ENCODE data around the gene RNF145.
"Not testable (repeated sequence)": the region's sequence is repeated elsewhere in the genome, so short reads cannot be mapped to it uniquely, and the experiment has no call there.

RNF145 gene

DNA sequence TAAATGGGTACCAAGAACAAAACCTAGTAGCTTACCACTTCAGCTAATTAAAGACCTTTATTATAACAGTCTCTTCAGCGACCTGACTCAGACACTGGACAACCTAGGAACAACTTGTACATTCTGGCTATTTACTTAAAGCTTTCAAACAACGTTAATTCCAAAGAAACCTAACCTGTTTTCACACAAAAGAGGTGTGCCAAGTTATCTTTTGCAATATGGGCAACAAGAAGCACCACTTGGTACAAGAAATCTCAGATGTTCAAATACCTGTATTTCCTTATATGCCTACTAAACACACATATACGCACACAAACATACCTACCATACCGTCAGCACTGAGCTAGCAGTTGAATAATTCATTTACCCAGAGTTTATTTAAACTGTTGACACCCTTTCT is 23.0 kb downstream of the RNF145 start:
- DNase-seq: no peak

DNA sequence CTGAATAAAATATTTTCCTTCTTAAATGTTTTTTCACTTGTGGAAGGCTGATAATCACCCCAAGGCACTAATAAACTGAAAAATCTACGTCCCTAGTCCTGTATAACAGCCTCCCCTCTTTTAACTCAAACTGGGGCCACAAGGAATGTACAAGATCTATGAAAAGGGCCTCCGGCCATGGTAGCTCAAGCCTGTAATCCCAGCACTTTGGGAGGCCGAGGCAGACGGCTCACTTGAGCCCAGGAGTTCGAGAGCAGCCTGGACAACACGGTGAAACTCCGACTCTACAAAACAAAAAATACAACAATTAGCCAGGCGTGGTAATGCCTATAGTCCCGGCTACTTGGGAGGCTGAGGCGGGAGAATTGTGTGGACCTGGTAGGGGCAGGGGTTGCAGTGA is 23.6 kb downstream of the RNF145 start:
- DNase-seq: no peak

DNA sequence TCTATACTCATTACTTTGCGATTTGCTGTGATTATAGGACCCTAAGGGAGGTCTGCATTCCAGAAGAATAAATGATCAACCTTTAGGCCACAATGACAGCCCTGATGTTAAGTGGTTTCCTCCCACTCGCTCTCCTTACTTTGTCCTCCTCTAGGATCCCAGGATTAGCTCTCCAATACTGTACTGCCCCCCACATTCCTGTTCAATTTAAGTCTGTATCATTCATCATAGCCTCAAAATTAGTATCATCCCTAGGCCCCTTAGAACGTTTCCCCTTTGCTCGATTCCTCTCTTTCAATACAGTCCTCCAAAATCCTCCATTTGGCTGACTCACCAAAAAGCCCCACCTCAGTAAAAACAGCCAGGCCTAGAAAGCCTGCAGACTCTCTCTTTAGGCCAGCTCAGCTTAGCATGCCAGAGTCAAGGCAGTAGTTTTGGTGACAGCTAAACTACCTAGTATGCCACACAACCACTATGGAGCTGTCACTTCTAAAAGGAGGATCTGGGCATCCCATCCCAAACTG is 24.4 kb downstream of the RNF145 start:
- no peak for DNase-seq

DNA sequence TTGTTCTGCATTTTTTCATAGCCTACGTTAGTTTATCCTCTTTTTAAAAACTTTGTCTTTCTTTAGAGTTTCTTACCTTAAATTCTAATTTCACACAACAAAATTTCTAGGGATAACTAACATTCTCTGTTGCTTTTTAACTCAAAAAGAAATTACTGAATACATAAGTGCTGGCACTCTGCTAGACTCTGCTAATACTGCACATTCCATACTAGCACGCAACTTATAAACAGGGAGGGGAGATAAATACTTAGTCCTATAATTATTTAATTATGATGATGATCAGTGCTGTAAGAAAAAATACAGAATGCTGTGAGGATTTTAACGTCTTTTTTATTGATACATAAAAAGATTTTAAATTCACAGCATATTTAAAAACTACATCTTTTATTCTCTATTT is 25.1 kb downstream of the RNF145 start:
- no peak for DNase-seq

DNA sequence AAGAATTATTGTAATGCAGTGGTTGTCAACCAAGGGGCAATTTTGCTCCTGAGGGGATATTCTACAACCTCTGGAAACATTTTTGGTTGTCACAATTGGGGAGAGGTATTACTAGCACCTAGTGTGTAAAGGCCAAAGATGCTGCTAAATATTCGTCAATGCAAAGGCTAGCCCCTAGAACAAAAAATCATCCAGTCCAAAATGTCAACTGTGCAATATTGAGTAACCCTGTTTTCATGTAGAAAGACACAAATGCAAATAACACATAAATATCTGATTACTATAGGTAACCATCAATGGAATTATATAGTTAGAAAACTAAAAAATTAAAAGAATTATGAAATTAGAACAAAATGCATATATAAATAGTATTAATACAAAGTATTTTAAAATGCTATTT is 26.1 kb downstream of the RNF145 start:
- no peak for DNase-seq

DNA sequence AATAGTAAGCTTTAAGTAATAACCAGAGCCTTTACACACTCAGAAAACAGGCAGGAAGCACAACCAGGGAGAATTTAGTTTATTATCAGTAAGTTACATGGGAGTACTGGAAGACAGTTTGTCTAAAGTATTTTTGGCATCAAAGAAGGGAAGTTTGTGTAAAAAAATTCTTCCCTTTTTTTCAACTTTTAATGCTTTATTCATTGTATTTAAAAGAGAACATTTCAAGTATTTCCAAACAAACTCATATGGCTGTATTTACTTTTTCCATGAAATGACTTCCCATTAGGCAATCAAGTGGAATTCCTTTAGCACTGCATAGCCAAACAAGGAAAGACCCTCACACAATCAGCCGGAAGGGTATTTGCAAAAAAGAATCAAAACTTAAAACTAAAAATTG is 26.7 kb downstream of the RNF145 start:
- no peak for DNase-seq

DNA sequence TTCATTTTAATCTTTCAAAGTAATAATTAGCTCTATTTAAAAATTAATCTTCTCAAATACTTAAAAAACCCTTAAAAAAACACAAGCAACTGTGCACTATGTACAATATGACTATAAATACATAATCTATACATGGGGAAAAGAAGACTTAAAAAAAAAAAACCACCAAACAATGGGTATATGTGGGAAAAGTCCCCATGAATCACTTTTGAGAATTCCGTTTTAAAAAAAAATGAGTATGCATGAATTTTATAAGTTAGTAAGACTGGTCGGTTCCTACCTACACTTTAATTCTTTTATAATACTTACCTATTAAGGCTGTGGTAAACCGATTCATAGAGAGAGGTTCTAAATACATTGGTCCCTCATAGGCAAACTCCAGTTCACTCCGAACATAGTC is 27.7 kb downstream of the RNF145 start:
- DNase-seq: no peak

DNA sequence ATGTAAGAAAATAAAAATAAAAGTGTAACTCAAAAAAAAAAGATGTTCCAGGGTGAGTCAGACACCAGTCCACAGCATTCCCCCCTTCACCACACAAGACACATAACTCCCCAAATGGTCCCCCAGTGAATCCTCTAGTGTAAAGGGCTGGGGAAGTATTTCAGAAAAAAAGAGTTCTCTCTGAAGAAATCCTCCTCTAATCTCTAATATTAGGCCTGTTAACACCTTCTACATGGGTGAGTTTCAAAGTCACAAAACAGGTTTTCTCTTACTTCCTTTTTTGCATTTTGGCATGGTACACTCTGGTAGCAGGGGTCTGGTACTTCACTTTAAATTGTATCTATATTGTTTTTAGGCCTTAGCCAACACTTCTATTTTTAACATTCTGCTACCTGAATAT is 28.2 kb downstream of the RNF145 start:
- DNase-seq: no peak

DNA sequence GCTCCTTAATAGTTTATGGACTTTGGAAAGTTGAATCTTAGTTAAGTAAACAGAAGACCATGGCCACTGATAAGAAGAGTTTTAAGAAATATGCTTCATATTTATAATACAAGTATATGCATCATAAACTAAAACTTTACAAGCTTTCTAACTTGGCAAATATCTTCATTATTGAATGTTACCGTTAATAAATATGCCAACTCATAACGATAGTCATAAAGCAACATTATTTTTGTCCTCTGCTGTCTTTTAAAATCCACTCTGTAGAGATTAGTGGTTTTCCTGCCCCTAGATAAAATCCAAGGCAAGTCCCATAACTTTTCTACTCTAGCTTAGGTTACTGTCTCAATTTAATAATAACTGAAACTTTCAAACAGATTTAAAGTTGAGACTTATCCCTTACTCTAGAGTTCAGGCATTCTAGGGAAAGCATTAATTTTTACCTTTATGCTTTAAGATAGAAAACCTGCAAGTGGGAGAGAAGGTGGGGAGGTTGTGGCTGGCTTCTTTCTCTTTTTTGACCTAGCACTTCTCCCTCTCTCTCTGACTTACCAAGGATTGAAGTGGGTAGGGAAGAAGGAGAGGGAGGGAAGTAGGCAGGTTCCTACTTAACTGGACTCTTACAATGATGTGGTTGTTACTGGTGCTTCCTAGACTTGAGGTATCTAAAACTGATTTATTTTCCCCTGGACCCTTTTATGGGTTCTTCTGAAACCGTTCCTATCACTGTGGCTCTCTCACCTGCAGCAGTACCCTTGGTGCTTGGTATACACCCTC is 29.6 kb downstream of the RNF145 start:
- DNase-seq: no peak

DNA sequence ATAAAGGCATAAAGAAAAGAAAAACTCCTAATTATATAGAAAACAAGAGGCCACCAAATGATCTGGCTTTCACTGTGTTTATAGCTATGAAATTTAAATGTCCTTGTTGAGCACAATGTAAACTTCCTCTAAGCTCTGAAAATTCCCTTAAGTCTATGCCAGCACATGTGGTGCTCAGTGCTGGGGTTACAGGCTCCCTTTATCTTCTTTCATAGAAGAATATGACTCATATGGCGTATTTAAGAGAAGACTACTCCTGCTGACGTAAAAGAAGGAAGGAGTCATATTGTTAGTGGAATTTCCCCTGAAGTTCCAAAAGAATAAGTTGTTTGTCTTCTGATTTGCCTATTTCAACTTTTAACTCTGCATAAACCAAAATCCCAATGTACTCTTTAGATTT is 30.4 kb downstream of the RNF145 start:
- DNase-seq: no peak

DNA sequence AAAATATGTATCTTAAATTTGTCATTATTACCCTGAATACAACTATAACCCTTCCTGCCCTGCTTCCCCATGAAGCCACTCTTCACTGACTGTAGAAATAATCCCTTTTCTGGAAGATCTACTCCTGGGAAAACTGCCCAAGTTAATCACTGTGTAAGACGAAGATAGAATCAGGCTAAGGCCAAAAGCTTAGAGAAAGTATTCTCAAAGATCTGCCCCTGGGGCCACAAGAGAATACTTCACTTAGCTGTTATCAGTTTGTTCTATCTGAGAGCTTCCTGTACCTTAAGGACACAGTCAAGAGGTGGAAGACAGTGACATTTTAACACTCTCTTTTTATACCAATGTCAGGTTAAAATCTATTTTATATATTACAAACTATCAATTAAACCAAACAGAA is 33.8 kb downstream of the RNF145 start:
- DNase-seq: no peak

DNA sequence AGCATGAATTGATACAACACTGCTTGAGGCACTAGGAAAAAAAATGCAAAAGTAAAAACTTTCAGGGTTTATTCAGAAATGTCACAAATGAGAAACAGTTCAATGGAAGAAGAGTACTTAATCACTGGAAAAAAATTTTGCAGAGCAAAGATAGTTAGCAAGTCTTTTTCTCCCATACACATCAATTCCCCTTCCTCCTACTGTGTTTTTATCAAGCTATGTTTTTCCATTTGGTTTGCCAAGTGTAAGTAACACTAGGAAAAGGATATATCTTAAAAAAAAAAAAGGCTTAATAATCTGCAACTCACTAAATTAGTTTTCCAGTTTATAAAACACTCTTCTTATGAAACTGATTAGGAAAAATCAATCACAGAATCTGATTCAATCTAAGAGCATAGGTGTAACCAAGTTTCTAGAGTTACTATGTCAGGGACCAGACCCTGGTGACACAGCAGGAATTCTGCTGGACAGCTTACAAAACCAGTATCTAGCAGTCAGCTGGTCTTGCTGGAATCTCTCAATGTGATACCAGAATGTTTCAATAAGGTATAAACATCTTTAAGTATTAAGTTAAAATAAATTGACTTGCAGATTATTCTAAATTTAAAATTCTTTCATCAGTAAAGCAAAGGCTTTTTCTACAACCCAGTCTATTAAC is 34.7 kb downstream of the RNF145 start:
- no peak for DNase-seq

DNA sequence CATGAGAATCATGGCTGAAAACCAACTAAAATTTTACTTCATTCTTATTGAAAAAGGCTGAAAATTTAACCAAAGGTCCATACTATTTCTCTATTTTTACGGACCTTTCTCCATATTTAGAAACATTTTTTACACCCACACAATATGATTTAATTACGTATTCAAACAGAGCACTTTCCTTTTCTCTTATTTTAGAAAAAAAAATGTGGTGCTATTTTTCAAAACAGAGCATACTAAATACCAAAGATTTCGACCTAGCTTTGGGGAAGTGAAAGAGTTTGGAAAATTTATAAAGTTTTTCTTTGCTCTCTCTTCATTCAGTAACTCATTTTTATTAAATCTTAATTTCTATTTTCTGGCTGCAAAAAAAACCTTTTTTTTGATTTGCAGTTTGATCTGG is 38.1 kb downstream of the RNF145 start:
- no peak for DNase-seq

DNA sequence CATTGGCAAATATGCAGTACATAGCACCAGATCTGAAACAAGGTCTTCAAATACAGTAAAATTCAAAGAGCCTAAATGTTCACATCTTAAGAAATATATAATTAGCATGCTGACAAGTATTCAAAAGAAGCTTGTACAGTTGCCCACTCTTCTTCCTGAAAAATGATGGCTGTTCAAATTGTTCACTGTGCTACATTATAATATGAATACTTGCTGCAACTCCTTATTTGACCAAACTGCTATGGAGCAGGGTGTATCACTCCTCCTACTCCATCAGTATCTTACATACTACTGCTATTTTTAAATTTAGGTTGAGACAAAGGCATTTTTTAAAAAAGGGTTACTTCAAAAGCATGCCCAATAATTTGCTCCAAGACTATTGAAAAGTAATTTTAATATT is 39.3 kb downstream of the RNF145 start:
- no peak for DNase-seq

DNA sequence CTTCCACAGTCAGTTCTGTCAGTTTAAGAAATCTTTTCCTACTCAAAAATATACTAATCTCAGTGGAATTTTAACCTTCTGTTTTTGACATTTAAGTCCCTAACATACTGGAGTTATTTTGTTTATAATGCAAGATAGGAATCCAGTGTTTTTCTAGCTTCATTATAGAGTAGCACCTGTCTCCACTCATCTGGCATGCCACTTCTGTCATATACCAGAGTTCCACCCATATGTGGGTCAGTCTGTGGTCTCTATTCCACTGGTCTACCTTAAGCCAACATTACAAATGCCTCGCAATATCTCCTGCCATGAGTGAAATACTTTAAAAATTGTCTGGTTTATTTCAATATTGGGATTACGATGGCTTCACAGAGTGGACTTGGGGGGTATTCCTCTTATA is 42.9 kb downstream of the RNF145 start:
- DNase-seq: no peak

DNA sequence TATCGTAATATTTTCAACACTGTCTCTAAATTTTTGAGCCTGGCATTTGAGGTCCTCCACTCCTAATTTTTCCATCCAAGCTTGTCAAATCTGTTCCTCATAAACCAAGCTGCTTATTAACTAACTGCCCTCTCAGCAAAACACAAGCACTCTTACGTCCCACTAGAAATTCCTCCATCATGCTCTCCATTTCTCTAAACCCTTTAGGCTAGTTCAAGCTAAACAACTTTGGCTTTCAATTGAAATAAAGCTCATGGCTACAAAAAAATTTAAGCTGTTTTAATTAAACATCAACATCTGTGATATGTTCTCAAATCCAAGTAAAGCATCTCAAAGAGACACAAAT is 45.7 kb downstream of the RNF145 start:
- no peak for DNase-seq

DNA sequence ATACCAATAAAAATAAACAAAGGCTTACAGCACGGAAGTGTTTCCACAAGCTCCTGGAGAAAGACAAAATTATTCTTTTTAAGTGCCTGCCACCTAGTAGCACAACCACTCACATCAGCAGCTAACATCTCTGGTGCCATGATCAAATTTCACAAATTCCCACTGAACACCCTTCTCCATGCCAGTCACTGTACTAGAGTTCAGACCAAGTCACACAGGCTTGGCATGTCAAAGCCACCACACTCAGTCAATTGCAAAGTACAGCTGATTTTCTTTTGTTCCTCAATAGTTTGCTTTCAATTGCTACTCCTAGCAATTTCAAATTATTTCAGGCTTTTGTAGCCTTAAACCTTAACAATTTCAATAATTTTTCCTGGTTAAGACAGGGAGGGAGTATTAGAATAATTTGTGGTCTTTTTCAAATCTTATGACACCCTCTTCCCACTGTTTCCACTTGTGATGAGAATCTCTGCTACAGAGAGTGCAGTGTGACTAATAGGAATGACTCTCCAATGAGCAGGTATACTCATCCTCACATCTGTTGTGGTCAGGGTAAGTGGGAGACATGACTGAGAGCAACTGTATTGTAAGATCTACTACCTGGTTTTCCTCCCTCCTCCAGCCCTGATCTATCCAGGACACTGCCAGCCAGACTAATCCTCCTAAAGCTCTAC is 46.2 kb downstream of the RNF145 start:
- no peak for DNase-seq

DNA sequence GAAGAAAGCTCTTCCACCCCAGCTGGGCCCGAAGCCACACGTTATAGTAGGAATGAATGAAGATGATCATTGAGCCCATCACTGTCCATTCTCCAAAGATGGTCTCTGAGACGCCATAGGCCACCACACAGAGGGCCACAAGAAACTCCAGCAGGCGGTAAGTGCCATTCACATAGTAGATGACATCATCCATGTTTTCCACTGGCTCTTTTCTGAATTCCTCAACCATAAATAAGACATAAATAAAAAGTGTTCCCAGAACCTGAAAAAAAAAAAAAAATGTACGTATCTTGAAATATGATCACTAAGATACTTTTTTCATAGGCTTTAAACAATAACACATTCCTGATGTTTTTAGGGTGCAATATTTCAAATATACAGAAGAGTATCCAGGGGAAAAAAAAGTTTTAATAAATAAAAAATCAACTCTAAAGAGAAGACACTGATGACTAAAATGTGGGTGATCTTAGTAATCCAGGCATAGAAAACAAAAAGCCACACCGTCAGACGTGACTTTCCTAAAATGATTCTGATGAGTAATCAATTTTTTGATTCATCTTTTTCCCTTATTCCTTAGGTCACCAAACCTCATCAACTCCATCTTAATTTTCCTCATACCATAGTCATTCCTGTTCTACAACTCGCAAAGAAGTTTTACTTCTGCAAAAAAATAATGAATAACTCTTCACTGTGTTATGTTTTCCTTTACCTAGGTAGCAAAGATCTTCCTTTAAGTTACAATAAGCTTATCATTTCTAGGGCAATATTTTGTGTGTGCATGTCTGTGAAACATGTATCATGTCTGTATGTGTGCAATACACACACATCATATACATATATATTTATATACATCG is 47.8 kb downstream of the RNF145 start:
- no peak for DNase-seq

DNA sequence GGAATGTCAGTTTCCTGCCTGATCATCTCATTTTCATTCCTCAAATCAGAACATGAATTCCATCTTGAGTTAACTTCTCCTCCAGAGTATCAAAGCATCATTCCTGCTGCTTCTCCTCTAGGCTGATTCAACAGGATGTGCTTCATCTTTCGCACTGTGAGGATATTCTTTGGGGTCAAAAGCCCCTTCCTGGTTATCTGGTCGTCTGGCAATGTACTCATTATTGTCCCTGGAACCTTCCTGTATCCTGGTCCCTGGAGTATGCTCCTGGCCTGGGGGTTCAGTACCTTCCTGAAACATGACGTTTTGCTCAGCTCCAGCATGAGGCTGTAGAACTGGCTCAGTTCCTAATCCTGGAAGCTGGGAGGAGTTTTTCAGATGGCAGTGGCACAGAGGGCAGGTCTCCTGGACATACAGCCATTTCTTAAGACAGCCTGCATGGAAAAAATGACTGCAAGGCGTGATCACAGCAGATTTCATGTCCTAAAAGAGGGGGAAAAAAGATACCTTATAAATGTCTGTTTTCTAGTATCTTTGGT is 50.7 kb downstream of the RNF145 start:
- DNase-seq: not testable (repeated sequence)

DNA sequence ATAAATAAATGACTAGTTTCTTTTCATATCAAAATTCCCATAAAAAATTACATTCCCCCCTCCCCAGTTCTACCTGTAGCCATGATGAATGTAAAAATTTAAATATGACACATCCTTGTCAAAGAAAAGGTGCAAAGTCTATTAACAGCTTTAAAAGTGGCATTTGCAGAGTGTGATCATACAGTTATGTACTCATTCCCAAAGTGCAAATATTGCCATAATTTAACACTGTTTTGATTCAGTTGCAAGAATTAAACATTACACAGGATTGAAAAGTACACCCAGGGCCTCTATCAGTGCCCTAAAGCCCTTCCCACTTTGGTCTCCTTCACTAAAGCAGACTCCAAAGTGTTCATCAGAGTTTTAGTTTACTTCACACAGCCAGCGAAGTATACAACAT is 51.8 kb downstream of the RNF145 start:
- no peak for DNase-seq

DNA sequence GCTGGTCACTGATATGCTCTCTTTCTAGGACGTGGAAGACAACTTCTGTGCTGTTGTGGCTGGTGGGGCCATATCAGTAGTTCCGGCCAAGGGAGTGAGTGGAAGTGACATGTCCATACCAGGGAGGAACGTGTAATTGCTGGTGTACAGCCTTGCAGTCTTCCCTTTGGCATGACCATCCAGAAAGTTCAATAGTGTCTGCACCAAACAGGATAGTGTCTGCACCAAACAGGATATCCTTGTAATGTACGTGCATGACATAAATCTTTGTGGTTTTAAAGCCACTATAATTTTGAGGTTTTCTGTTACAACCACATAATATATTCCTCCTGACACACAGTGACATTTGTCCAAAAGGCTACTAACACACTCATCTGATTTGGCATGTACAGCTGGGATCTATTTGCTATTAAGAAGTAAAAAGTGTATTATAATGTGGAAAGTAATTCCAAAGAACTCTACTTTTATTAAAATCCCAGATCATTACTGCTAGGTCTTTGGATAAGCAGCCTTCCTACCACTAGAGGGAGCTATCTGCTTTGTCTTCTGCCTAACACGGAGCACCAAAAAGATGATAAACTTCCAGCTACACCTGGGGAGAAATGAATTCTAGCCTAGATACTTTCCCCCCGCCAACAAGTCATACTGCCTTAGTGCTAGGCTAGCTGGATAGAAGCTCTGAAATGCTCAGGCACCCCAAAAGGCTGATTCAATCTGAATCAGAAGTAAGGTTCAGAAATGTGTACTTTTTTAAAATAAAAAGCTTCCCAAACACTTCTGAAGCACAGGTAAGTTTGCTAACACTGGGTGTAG is 52.7 kb downstream of the RNF145 start:
- no peak for DNase-seq

DNA sequence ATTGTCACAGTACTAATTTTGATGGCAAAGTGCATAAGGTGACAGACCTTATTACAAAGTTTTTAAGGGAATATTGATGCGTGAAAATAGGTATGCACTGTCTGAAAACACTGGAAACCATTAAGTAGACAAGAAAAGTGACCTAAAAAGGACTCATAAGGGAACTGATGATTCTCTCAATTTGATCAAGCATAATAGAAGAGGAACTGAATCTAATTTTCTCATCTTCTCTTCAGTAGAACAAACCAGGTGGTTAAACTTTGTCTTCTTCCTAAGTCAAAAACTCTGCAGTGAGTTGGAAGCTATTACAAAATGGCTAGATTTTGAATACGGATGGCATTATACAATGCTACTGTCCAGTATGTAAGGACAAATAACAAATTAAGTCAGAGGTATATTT is 53.4 kb downstream of the RNF145 start:
- no peak for DNase-seq
